ENCODE results near the gene PRDX5.

The PRDX5 gene

DNA sequence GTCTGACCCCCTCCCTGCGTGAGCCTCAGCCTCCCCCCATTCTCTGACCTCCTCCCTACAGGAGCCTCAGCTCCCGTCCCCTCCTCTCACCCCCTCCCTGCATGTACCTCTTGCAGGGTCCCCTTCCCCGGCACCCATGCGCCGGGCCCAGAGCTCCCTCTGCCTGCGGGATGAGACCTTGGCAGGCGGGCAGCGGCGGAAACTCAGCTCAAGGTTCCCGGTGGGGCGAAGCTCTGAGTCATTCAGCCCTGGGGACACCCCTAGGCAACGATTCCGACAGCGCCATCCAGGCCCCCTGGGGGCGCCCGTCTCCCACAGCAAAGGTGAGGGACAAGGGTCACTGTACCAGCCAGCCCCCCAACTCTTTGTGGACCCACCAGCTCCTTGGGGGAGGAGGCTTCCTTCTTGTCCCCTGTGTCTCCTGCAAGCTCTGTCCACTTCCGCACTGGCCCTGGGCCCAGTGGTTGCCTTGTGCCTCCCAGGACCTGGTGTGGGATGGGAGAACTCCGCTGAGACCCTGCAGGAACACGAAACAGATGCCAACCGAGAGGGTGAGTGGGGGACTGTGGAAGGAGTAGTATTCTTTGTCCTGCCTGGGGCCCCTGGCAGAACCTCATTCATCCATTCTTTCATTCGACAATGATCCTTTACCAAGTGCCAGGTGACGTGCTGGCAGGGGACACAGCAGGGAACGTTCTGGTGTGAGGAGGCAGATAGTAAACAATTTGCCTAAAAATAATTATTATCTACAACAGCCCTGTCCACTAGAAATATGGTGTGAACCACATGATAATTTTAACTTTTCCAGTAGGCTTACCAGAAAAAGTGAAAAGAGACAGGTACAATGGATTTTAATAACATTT, 37.4 kb downstream of the PRDX5 start:
- Histone ChIP-seq H3K27me3 (ENCODE audit: control insufficient read depth in 5 of 5, insufficient read depth in 4 of 5, low read length in 5 of 5) (no peaks in the 10 kb centered on the region), H3K9ac (ENCODE audit: low read length in 5 of 5) (peak overlapping the region in 2 of 5 donors; percentile 8 to 54), H3K9me3 (ENCODE audit: control insufficient read depth in 5 of 5, low read length in 5 of 5) (no peaks in the 10 kb centered on the region), H3K27ac (ENCODE audit: low read depth, low read length) (no peak overlapping the region), H3K36me3 (ENCODE audit: control insufficient read depth in 5 of 5, insufficient read depth in 5 of 5, low read length in 5 of 5) (peaks cover 0 to 3% (median 0%) of the 10 kb centered on the region in 5 donors), H3K4me1 (ENCODE audit: control insufficient read depth in 5 of 5, insufficient read depth in 5 of 5, low read length in 5 of 5) (peaks cover 2 to 42% (median 37%) of the 10 kb centered on the region in 5 donors), H3K4me3 (ENCODE audit: low read depth in 1 of 5, low read length in 5 of 5) (peak overlapping the region; percentile 55 to 68 (median 59))

DNA sequence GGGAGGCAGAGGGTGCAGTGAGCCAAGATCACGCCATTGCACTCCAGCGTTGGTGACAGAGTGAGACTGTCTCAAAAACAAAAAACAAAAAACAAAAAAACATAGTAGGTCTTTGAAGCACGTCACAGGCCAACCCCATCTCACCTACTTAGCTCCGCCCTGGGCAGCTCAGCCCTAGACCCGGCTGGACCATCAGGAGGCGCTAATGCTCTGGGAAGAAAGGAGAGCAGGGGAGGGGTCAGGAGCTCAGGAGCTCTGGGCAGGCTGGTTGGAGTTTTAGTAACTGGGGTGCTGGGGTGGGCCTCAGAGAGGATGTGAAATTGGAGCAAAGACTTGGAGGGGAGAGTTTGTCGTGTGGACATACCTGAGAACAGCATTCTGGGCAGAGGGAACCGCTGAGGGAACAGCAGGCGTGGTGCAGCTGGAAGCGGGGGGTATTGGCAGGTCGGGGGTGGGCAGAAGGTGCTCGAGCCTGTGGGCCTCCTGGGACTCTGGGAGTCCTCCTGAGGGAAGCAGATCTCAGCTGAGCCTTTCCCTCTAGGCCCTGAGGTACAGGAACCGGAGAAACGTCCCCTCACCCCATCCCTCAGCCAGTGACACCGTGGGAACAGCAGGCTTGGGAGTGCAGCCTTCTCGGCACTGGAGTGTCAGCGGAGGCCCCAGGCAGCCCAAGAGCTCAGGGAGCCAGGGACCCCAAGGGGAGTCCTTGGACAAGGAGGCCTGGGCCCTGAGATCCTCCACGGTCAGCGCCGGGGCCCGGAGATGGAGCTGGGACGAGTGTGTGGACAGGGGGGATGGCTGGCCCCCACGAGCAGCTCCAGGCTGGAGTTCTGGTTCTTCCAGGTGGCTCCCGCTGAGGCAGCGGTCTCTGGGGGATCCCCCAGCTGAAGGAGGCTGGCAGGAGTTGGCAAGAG, 38.8 kb downstream of the PRDX5 start:
- Histone ChIP-seq H3K27me3 (ENCODE audit: control insufficient read depth in 5 of 5, insufficient read depth in 4 of 5, low read length in 5 of 5) (no peaks in the 10 kb centered on the region), H3K27ac (ENCODE audit: low read depth, low read length) (no peak overlapping the region), H3K9ac (ENCODE audit: low read length in 5 of 5) (no peak overlapping the region), H3K36me3 (ENCODE audit: control insufficient read depth in 5 of 5, insufficient read depth in 5 of 5, low read length in 5 of 5) (peaks cover 0 to 17% (median 11%) of the 10 kb centered on the region in 5 donors), H3K4me1 (ENCODE audit: control insufficient read depth in 5 of 5, insufficient read depth in 5 of 5, low read length in 5 of 5) (peaks cover 2 to 46% (median 40%) of the 10 kb centered on the region in 5 donors), H3K9me3 (ENCODE audit: control insufficient read depth in 5 of 5, low read length in 5 of 5) (no peaks in the 10 kb centered on the region), H3K4me3 (ENCODE audit: low read depth in 1 of 5, low read length in 5 of 5) (no peak overlapping the region)

DNA sequence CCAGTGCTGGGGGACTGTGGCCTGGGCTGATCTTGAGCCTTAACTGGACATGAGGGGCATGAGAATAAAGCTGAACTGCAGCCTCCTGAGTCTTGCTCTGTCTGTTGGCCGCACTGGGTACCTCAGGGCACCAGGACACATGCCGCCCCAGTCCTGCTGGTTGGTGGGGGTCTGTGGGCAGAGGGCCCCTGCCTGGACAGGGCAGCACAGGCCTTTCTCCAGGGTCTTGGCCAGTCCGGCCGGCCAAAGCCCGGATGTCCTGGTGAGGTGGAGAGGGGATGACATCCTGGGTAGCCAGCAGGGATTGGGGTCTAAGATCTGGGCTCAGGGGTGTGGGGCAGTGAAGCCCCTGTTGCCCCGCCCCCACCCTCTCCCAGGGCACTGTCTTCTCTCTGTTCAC, 39.5 kb downstream of the PRDX5 start:
- H3K9me3 ChIP-seq (ENCODE audit: control insufficient read depth in 5 of 5, low read length in 5 of 5) = no peaks in the 10 kb centered on the region
- no peaks in the 10 kb centered on the region for H3K27me3 ChIP-seq (ENCODE audit: control insufficient read depth in 5 of 5, insufficient read depth in 4 of 5, low read length in 5 of 5)
- peaks cover 2 to 46% (median 40%) of the 10 kb centered on the region in 5 donors for H3K4me1 ChIP-seq (ENCODE audit: control insufficient read depth in 5 of 5, insufficient read depth in 5 of 5, low read length in 5 of 5)
- H3K36me3 ChIP-seq (ENCODE audit: control insufficient read depth in 5 of 5, insufficient read depth in 5 of 5, low read length in 5 of 5) = peaks cover 0 to 24% (median 18%) of the 10 kb centered on the region in 5 donors
- no peak overlapping the region for H3K4me3 ChIP-seq (ENCODE audit: low read depth in 1 of 5, low read length in 5 of 5)
- H3K9ac ChIP-seq (ENCODE audit: low read length in 5 of 5) = peak overlapping the region in 1 of 5 donors; percentile 90
- H3K27ac ChIP-seq (ENCODE audit: low read depth, low read length) = no peak overlapping the region

DNA sequence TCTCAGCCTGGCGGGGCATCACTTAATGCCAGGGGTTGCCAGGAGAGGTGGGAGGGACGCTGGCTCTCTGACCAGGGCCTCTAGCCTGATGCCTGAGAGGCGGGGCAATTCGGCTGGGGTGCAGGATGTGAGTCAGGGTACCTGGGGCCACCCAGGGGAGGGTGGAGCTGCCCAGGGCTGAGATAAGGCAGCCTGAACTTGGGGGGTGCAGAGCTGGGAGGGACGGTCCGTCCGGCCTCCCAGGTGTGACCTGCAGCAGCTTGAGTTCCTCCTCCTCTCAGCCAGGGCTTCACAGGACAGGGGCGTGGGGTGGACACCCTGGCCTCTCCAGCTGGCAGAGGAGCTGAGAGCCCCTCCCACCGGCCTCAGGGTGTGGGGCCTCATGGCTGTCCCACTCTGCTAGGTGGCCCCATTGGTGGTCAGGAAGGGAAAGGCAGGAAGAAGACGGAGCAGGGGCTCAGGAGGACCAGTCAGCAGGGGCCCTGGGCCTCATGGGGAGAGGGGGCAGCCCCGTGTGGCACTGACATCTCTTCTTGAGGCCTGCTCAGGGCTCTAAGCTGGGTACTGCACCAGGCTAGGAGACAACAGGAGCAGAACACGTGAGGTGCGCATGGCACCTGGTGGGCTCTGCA, 40.1 kb downstream of the PRDX5 start:
- peak overlapping the region in 4 of 5 donors; percentile 85 to 99 (median 92) for H3K4me3 ChIP-seq (ENCODE audit: low read depth in 1 of 5, low read length in 5 of 5)

DNA sequence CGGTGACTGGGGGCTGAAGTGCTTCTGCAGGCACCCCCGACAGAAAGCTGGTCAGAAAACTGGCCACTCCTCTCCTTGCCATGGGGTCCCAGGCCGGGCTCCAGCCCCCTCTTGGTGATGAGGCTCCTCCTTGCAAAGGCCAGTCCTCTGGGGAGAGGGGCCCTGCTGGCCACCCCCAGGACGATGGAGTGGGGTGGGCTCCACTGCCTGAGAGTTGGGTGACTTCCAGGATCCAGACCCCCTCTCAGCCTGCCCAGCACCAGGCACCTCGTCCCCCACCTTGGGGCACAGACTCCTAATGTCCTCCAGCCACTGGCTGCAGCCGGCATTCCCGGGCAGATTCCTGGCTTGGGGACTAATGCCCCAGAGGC, 40.6 kb downstream of the PRDX5 start:
- peak overlapping the region in 4 of 5 donors; percentile 85 to 99 (median 92) for H3K4me3 ChIP-seq (ENCODE audit: low read depth in 1 of 5, low read length in 5 of 5)
- H3K36me3 ChIP-seq (ENCODE audit: control insufficient read depth in 5 of 5, insufficient read depth in 5 of 5, low read length in 5 of 5) = peaks cover 0 to 35% (median 28%) of the 10 kb centered on the region in 5 donors
- no peaks in the 10 kb centered on the region for H3K27me3 ChIP-seq (ENCODE audit: control insufficient read depth in 5 of 5, insufficient read depth in 4 of 5, low read length in 5 of 5)
- peaks cover 2 to 46% (median 40%) of the 10 kb centered on the region in 5 donors for H3K4me1 ChIP-seq (ENCODE audit: control insufficient read depth in 5 of 5, insufficient read depth in 5 of 5, low read length in 5 of 5)
- peak overlapping the region; percentile 77 to 92 (median 89) for H3K9ac ChIP-seq (ENCODE audit: low read length in 5 of 5)
- H3K27ac ChIP-seq (ENCODE audit: low read depth, low read length) = peak overlapping the region; percentile 84
- H3K9me3 ChIP-seq (ENCODE audit: control insufficient read depth in 5 of 5, low read length in 5 of 5) = no peaks in the 10 kb centered on the region

More for the DNA sequence above, 40.1 kb downstream of the PRDX5 start:
- H3K9me3 ChIP-seq (ENCODE audit: control insufficient read depth in 5 of 5, low read length in 5 of 5) = no peaks in the 10 kb centered on the region
- H3K9ac ChIP-seq (ENCODE audit: low read length in 5 of 5) = peak overlapping the region; percentile 77 to 92 (median 89)
- H3K36me3 ChIP-seq (ENCODE audit: control insufficient read depth in 5 of 5, insufficient read depth in 5 of 5, low read length in 5 of 5) = peaks cover 0 to 30% (median 23%) of the 10 kb centered on the region in 5 donors
- no peaks in the 10 kb centered on the region for H3K27me3 ChIP-seq (ENCODE audit: control insufficient read depth in 5 of 5, insufficient read depth in 4 of 5, low read length in 5 of 5)
- peak overlapping the region; percentile 84 for H3K27ac ChIP-seq (ENCODE audit: low read depth, low read length)
- H3K4me1 ChIP-seq (ENCODE audit: control insufficient read depth in 5 of 5, insufficient read depth in 5 of 5, low read length in 5 of 5) = peaks cover 2 to 46% (median 40%) of the 10 kb centered on the region in 5 donors

DNA sequence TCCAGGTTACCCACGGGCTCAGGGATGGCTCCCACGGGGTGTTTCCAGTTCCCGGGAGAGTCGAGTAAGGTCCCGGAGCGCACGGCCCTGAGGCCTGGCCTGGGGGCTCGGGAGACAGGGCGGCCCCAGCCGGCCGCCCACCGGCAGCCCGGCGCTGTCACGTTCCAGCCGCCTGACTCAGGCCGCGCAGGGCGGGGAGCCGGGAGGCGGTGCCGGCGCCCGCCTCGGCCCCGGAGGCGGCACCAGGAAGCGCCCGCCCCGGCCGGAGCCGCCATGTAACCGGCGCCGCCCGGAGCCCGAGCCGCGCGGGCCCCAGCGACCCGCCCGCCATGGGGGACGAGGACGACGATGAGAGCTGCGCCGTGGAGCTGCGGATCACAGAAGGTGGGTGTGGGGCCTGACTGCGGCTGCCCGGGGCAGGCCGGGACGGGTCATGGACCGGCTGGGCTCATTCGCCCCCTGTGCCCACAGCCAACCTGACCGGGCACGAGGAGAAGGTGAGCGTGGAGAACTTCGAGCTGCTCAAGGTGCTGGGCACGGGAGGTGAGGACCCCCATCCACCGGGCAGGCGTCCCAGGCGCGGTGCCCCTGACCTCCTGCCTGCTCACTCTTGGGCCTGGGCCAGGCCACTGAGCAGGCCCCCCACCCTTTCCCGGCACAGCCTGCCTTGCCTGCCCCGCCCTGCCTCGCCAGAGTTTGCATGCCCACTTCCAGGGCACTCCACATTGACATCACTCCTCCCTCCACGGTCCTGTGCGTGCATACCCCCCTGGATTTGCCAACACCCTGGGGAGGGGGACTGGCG, 41.2 kb downstream of the PRDX5 start, which contains the start of gene RPS6KA4:
RPS6KA4 (plus strand) TSS at position 256 of the 805 bp plus-strand sequence; CDS start at position 330, 74 bp downstream.
- H3K4me1 ChIP-seq (ENCODE audit: control insufficient read depth in 5 of 5, insufficient read depth in 5 of 5, low read length in 5 of 5) = peaks cover 2 to 46% (median 40%) of the 10 kb centered on the region in 5 donors
- H3K9me3 ChIP-seq (ENCODE audit: control insufficient read depth in 5 of 5, low read length in 5 of 5) = no peaks in the 10 kb centered on the region
- peaks cover 0 to 41% (median 32%) of the 10 kb centered on the region in 5 donors for H3K36me3 ChIP-seq (ENCODE audit: control insufficient read depth in 5 of 5, insufficient read depth in 5 of 5, low read length in 5 of 5)
- H3K27me3 ChIP-seq (ENCODE audit: control insufficient read depth in 5 of 5, insufficient read depth in 4 of 5, low read length in 5 of 5) = no peaks in the 10 kb centered on the region
- H3K4me3 ChIP-seq (ENCODE audit: low read depth in 1 of 5, low read length in 5 of 5) = peak within 1 kb of the TSS; percentile 75 to 99 (median 87)
- peak within 1 kb of the TSS; percentile 84 to 96 (median 92) for H3K9ac ChIP-seq (ENCODE audit: low read length in 5 of 5)
- peak within 1 kb of the TSS; percentile 84 for H3K27ac ChIP-seq (ENCODE audit: low read depth, low read length)

DNA sequence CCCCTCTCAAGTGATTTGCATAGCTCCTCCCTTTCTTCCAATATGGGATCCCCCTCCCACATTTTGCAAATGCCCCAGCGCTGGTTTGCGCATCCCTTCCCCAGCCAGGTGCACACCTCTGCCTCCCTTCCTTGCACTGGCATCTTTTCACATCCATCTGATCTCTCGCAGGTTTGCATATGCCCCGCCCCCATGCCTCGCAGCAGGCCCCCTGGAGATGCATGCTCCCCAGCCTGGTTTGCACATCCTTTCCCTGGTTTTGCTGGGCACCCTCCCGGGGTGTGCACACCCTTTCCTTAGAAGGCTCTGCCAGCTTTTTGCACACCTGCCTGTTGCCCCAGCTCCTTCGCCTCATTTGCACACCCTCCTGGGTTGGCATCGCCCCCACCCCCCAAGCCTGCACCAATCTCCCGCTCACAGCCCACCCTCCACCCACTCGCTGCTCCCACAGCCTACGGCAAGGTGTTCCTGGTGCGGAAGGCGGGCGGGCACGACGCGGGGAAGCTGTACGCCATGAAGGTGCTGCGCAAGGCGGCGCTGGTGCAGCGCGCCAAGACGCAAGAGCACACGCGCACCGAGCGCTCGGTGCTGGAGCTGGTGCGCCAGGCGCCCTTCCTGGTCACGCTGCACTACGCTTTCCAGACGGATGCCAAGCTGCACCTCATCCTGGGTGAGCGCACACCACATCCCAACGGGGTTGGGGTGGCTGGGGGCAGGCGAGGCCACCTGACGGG, 42.0 kb downstream of the PRDX5 start:
- H3K27ac ChIP-seq (ENCODE audit: low read depth, low read length) = peak overlapping the region; percentile 16
- H3K4me3 ChIP-seq (ENCODE audit: low read depth in 1 of 5, low read length in 5 of 5) = peak overlapping the region; percentile 75 to 99 (median 87)
- H3K36me3 ChIP-seq (ENCODE audit: control insufficient read depth in 5 of 5, insufficient read depth in 5 of 5, low read length in 5 of 5) = peaks cover 2 to 45% (median 32%) of the 10 kb centered on the region in 5 donors
- no peaks in the 10 kb centered on the region for H3K27me3 ChIP-seq (ENCODE audit: control insufficient read depth in 5 of 5, insufficient read depth in 4 of 5, low read length in 5 of 5)
- peak overlapping the region in 4 of 5 donors; percentile 78 to 96 (median 92) for H3K9ac ChIP-seq (ENCODE audit: low read length in 5 of 5)
- no peaks in the 10 kb centered on the region for H3K9me3 ChIP-seq (ENCODE audit: control insufficient read depth in 5 of 5, low read length in 5 of 5)
- H3K4me1 ChIP-seq (ENCODE audit: control insufficient read depth in 5 of 5, insufficient read depth in 5 of 5, low read length in 5 of 5) = peaks cover 2 to 44% (median 39%) of the 10 kb centered on the region in 5 donors

- H3K27me3 ChIP-seq (ENCODE audit: control insufficient read depth in 5 of 5, insufficient read depth in 4 of 5, low read length in 5 of 5) = no peaks in the 10 kb centered on the region
- peaks cover 2 to 38% (median 33%) of the 10 kb centered on the region in 5 donors for H3K4me1 ChIP-seq (ENCODE audit: control insufficient read depth in 5 of 5, insufficient read depth in 5 of 5, low read length in 5 of 5)
- H3K9ac ChIP-seq (ENCODE audit: low read length in 5 of 5) = no peak overlapping the region
- no peaks in the 10 kb centered on the region for H3K9me3 ChIP-seq (ENCODE audit: control insufficient read depth in 5 of 5, low read length in 5 of 5)
- H3K27ac ChIP-seq (ENCODE audit: low read depth, low read length) = no peak overlapping the region
- H3K36me3 ChIP-seq (ENCODE audit: control insufficient read depth in 5 of 5, insufficient read depth in 5 of 5, low read length in 5 of 5) = peaks cover 2 to 51% (median 38%) of the 10 kb centered on the region in 5 donors
- H3K4me3 ChIP-seq (ENCODE audit: low read depth in 1 of 5, low read length in 5 of 5) = peak overlapping the region in 2 of 5 donors; percentile 96 to 99
Measured at GRCh38 chr11:64360448-64360921, 42.6 kb downstream of the PRDX5 start.
